Measurements from ENCODE around the gene GADD45G.

Gene GADD45G

GRCh38 chr9:89592963-89593726 lies 11.7 kb upstream of the GADD45G start:
- DNase-seq (ENCODE audit: low read depth), result no peak

DNA sequence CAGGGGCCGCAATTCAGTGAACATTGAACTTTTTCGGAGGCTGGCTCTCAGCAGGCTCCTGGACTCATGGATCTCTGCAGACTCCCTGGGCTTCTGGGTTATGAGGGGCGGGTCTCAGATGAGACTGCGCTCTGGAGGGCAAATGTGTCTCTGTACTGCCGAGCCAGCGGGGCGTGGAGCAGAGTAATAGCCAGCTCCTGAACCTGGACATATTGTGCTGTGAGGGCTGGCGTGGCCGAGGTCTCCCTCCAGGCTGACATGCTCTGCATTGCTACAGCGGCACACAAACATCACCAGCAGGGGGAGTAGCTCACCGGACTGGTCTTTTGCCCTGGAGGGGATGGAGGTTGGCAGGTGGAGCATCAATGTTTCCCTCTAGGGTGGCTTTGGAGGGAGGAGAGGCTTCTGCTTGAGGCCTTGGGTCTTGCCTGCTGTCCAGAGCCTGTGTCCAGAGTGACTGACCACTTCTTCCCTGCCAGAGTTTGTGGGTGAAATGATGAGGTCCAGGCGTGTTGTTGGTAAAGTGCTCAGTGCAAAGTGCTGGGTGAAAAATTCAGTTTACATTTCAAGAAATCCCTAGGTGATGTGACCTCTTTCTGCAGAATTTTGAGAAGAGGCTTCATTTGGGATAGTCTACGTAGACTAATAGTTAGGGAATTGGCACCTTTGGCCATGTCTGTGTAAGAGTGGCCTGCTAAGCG lies 10.9 kb upstream of the GADD45G start:
- DNase-seq (ENCODE audit: low read depth), result no peak

DNA sequence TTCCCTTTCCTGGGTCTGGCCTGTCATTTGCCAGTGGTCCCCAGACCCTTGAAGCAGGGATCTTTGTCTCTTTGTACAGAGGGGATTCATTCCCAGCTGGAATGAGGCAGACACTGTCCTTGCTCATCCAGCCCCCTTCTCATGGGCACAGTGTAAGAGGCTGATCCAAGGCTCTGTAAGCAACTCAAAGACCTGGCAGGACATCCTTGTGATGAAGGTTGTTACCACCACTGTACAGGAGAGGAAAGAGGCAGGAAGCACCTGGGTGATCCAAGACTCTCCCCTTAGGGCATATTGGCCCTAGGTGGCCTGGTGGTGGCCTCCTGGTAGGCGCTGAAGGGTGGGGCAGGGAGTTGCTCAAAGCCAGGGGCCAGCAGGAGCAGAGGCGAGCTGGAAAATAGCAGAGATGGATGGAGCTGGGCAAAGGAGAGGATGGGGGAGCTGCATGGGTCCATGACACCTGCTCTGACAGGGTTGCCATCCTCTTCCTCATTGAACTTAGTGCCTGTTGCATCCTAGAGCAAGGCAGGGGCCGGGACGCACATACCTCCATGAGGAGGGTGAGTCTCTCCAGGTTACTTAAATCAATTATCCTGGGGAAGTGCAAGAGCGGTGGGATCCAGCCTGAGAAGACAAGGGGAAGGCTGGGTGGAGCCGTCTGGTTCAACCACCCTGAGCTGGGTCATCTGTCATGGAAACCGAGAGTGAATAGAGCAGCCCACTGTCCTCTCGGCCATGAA lies 9.8 kb upstream of the GADD45G start:
- no peak for DNase-seq (ENCODE audit: low read depth)

- DNase-seq (ENCODE audit: low read depth), result no peak
Measured at GRCh38 chr9:89595646-89596045, 9.2 kb upstream of the GADD45G start.

- DNase-seq (ENCODE audit: low read depth), result no peak
Measured at GRCh38 chr9:89596937-89597555, 7.8 kb upstream of the GADD45G start.

DNA sequence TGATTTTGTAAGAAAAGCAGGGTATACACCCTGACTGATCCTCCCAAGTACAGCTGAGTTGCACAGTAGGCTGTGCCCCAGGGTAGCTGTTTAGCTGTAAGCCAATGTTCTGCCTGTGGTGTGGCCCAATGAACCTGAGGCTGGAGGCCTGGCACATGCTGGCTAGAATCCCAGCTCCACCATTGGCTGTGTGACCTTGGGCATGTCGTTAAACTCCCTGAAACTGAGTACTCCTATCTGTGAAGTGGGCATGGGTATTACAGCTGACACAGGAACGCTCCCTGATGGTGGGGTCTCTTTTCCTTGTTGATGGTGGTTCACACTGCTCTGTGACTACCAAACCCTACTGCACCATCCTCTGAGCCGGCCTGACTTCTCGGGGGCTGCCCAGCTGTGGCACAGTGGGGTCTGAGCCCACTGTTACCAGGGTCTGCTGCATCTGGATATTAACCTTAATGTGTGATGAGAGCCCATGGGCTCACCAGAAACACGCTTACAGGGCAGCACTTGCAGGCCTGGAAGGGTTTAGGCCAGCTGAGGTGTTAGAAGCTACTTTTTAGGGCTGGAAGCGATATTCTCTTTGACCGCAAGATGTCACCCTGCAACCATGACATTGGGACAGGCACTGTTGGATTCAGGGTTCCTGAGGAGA lies 7.0 kb upstream of the GADD45G start:
- DNase-seq (ENCODE audit: low read depth), result peak; percentile 42

DNA sequence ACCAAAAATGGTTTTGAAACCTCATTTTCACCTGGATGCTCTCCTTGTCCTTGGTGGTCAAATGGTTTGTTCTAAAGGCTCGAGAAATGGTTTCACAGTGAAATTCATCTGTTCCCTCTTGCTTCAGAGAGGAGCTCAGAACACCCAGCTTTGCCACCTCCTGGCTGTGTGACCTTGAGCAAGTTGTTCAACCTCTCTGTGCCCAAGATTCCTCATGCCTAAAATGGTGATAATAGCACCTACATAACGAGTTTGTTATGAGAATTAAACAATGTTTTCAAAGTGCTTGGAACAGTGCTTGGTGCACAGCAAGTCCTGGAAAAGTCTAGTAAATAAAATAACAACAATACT lies 6.5 kb upstream of the GADD45G start:
- DNase-seq (ENCODE audit: low read depth), result no peak

GRCh38 chr9:89598926-89599325 lies 5.9 kb upstream of the GADD45G start:
- no peak for DNase-seq (ENCODE audit: low read depth)

GRCh38 chr9:89600831-89601230 lies 4.0 kb upstream of the GADD45G start:
- no peak for DNase-seq (ENCODE audit: low read depth)

DNA sequence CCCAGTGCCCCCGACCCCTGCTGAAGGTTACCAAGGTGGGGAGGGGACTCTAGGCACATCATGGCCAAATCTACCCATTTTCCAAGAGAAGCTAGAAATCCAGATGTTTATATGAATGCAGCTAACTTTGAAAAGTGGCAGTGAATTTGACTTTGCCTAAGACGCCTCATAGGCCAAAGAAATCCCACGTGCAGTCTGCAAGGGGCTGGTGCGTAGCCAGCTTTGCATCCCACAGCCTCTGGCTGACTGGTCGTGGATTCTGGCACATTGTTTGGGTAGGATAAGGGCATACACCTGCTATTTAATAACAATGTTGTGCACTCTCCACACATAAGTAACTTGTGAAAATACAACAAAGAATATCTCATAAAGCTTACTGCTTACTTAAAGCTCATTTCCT lies 3.5 kb upstream of the GADD45G start:
- DNase-seq (ENCODE audit: low read depth), result no peak

- DNase-seq (ENCODE audit: low read depth), result no peak
Measured at GRCh38 chr9:89601856-89602562, 2.8 kb upstream of the GADD45G start.

DNA sequence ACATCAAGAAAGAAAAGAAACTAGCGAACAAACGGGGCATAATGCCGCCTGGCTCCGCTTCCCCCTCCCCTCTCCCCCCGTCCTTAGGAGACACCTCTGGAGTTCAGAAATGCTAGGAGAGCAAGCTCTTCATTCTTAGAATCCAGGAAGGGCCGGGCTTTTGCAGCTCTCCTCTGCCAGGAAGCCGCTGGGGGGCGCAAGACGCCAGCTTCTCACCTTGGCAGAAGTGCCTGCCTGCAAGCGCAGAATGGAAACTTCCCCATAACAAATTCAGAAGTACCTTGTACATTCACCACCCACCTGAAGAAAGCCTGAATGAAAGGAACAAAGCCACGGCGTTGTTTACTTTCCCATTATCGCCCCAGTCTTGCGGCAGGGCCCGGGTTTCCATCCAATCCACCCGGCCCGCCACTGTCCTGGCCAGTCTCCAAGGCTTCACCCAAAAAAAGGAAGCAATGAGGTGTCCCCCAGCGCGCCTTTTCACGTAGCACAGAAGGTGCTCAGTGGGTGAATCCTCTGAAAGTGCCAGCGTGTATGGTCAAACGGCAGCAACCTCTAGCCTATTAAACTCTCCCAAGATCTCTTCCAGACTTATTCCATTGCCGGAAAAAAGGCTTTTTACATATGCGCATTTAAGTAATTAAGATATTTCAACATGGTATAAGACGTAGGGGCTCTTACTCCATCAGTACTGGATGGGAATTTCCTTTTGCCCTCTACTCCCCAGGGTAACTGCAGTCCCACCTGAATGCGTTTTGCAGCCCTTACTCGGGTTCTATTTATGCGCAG lies 1.6 kb upstream of the GADD45G start:
- DNase-seq (ENCODE audit: low read depth), result peak; percentile 58

GRCh38 chr9:89603767-89604665 lies 796 bp upstream of the GADD45G start:
- DNase-seq (ENCODE audit: low read depth), result no peak

DNA sequence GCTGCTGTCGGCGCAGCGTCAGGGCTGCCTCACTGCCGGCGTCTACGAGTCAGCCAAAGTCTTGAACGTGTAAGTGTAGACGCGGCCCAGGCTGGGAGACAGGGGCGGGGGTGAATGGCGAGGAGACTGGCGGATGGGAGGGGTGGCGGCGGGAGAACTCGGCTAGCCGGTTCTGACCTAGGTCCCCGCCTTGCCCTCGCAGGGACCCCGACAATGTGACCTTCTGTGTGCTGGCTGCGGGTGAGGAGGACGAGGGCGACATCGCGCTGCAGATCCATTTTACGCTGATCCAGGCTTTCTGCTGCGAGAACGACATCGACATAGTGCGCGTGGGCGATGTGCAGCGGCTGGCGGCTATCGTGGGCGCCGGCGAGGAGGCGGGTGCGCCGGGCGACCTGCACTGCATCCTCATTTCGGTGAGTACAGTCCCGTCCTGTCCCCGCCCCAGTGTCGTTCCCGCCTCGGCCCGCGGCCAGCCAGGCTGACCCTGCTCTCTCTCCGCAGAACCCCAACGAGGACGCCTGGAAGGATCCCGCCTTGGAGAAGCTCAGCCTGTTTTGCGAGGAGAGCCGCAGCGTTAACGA lies 745 bp downstream of the GADD45G start:
- DNase-seq (ENCODE audit: low read depth), result peak; percentile 16

- peak; percentile 78 for DNase-seq (ENCODE audit: low read depth)
Measured at GRCh38 chr9:89606049-89606623, 1.3 kb downstream of the GADD45G start.

DNA sequence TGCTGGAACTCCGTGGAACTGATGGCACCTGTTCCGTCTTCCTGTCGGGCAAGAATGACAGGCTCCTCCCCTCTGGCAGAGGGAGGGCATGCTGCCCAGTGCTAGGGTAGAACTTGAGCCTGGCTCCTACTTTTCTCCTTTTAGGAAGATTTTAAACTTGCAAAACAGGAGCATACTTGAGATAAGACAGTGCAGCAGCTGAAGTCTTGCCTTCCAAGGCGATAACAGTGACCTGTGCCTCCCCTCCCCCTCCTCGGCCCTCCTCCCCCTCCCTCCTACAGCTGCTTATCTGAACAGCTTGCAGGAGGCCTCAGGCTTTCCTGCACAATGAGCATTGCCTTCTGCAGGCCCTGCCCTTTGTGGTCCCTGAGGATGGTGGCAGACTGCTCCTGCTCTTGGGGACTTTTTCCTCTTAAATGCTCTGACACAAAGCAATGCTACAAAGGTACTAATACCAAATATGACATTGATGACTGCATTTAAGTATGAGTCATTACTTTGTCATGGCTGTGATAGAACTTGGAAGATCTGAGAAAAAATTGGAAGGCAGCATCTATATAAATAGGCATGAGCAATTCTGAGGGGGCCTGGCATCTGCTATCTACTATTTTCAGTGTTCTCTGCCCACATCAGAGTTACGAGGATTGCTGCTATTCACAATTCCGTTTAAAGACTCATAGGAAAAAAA lies 2.0 kb downstream of the GADD45G start:
- peak; percentile 28 for DNase-seq (ENCODE audit: low read depth)

DNA sequence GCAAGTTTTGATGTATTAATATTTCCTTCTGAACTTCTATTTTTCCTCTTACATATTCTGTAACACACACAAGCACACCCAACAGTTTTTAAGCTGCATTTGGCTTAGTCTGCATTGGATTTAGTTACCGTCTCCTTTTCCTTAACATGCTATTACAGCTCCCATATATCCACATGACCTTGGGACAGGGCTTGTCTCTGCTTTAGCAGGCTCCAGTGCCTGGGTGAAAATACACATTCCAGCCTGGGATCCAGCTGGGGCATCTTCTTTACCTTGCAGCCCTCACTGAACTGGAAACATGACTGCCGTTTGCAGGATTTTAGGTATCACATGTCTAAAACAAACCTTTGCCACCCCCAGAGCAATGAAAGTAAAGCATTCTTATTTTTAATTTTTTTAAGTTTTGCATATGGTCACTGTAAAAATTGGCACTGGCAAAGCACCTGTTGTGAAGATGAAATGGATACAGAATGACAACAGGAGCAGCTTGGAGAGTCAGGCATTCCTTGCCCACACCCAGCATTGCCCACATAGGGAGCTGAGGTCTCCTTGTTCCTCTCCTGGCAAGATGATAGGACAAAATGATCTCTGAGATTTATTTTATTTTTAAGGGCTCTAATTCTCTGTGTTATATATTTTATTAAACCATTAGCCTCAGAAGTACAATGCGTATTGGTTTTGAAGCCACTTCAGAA lies 4.0 kb downstream of the GADD45G start:
- DNase-seq (ENCODE audit: low read depth), result no peak
